HG02798 (cell line): Measurements from ENCODE around the gene ENTPD2.
"Not testable (repeated sequence)": the region's sequence is repeated elsewhere in the genome, so short reads cannot be mapped to it uniquely, and the experiment has no call there.

Experiments used
- ATAC-seq: cut with Tn5 transposase; IDR thresholded peaks from one replicate; pipeline ENCODE4 v1.9.1; 2021; ENCODE audit warnings: mild to moderate bottlenecking; ENCODE audit not compliant: unreplicated experiment, poor library complexity

Gene ENTPD2

DNA sequence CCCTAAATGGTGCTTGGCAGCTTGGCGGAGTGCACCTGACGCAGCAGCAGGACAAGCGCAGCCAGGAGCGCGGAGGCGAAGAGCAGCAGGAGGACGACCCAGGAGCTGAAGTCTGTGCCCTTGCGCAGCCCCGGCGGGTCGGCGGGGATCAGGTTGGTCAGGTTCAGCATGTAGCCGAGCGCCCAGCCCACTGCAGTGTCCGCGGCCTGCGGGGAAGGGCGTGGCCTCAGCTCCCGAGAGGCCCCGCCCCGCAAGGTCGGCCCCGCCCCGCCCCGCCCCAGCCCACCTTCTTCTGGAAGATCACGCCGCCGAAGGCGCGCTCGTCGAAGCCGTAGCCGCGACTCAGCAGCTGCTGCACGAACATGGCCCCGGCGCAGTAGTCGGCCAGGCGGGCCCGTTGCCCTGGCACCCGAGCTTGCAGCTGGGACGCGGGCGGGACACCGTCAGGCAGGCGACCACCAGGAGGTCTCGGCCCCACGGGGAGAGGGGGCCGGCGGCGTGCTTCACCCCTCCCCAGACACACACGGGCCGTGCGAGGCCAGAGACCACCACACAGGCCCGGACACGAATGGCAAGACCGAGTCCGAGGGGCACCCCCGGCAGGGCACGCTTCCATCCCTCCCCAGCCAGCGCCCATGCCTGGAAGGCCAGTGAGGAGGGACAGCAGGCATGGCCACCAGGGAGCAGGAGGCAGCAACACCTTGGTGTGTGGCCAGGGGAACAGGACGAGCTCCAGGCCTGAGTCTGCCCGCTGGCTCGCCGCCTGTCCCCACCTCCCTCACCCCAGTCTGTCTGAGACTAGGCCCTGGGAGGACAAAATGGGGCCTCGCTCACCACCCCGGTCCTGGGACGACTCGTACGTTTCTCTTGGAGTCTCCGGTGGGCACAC lies 5.0 kb downstream of the ENTPD2 start:
- no peak for ATAC-seq

DNA sequence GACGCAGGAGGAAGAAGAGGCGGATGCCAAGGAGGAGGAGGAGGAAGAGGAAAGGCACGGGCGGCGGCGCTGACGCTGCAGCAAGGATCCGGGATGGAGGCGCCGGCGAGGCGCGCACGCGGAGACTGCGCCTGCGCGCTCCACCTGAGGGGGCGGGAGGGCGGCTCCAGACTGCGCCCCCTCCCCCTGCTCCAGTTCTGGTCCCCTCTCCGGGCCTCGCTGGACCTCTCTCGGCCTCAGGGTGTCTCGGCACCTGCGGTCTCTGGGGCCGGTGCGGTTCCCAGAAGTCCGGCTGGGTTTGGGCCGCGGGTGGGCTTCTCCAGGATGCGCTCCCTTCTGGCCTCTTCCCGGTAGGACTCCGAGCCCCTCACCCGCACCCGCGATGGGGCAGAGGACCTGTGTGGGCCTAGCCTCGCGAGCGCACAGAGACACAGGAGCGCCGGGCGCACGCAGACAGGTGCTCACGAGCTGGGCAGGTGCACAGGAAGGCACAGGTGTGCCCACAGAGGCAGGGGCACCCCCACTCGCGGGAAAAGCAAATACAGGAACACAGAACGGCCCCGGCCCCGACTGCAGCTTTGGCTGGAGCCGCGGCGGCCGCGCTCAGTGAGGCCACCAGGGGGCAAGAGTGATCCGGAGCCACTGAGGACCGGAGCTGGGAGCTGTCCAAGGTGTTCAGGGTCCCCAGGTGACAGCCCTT lies 7.6 kb downstream of the ENTPD2 start, which contains the start of gene NPDC1:
Gene NPDC1 (minus strand): TSS at position 90 of the 700 bp plus-strand sequence. CDS start 188 bp downstream, outside the sequence.
- ATAC-seq = peak; percentile 52

DNA sequence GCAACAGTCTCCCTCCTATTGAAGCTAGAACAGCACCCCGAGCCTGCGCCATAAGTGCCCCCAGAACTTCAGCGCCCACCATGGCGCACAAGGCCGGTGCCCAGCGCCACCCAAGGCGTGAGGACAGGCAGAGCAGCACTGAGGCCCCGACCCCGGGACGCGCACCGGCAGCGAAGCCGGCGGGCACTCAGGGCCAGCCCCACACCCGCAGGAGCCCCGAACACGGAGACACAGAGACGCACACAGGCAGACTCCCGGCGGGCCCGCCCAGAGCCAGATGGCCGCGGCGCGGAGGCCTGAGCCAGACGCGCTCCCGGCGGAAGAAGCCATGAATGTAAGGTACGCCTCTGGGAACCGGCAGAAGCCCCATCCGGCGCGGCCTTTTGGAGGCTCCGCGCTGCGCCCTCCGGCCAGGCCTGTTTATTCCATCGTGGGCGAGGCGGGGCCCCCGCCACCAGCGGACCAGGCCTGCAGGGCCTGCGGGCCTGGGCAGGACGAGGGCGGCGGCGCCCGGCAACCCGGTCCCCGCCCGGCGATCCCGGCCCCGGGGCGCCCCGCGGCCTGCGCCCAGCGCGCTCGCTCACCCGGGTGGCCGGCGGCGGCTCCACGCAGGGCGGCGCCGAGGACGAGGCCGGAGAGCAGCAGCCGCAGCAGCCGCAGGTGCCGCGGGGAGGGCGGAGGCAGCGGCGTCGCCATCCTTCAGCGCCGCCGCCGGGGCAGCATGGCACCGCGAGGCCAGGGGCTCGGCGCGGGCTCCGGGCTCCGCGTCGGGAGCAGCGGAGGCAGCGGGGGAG lies 8.4 kb downstream of the ENTPD2 start:
- ATAC-seq = no peak

DNA sequence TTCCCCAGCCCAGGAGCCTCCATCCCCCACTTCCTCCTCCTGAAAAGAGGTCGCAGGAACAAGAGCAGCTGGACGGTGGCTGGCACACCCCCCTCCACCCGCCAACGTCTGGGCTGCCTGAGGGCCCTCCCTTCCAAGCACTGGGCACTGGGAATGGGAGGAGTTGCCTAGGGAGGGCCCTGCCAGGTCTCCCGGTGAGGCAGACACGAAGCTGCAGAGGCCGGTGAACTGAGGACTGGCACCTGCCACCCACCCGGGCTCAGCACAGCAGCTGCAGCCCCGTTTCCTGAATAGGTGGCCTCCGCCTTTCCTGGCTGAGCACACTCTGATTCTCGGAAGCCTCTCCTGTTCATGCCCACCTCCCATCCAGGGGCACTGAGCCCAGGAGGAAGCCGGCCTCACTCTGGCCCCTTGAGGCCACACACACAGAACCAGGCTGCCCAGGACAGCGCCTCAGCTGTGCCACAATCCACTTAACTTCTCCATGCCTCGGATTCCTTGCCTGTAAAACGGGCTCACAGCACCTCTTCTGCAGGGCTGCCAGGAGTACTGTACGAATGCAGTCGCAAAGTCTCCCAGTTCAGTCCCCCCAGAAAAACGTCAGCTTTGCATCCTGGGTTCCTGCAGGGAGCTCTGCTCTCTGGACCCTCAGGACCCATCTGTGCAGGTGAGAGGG lies 9.2 kb downstream of the ENTPD2 start:
- no peak for ATAC-seq

DNA sequence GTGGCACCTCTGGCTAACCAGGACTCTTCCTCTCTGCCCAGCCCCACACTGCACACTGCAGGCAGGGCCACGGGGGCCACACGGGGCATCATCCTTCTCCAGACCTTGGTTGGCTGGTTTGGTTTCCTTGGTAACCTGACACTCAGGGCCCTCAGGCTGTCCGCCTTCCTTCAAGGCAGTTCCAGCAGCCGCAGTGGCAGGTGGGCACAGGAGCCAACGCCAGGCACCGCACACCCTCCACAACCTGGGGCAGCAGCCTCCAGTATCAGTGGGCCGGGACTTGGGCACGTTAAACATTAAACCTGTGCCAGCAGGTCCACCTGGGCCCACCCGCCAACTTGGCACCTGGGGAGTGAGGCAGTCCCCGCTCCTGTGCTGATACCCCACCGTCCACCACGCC lies 9.8 kb downstream of the ENTPD2 start:
- no peak for ATAC-seq

DNA sequence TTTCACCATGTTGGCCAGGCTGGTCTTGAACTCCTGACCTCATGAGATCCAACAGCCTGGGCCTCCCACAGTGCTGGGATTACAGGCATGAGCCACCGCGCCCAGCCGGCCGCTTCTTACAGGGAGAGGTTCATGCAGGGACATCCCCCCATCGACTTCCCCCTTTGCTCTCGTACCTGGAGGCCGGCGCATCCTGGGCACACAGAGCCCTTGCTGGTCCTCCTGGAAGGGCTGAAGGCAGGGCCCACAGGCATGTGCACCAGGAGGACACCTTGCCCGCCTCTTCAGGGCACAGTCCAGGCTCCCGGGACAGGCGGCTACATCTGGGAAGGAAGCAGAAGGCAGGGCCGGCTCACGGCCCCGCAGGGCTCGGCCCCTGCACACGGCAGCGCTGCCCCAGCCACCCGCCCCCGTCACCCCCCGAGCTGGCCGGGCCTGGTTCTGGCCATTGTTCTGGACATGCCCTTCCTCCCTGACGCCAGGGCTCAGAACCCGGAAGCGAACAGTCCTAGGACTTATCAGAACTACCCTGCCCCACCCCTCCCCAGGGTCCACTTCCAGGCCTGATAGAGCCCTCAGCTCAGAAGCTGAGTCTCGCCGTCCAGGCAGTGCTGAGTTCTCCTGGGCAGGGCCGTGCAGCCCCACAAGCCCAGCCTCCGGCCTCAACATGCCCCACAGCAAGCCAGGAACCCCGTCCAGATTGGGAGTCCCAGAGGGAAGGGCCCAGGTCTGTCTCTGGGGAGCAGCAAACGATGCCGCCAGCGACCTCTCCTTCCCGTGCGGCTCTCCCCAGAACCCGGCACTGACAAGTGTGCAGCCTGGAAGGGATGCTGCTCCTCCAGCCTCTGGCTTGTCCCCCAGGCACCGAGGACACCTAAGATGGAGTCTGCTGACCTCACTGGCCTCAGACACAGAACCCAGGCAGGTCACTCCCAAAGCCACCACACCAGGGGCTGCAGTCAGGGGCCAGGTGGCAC lies 10.8 kb downstream of the ENTPD2 start:
- ATAC-seq = no peak

DNA sequence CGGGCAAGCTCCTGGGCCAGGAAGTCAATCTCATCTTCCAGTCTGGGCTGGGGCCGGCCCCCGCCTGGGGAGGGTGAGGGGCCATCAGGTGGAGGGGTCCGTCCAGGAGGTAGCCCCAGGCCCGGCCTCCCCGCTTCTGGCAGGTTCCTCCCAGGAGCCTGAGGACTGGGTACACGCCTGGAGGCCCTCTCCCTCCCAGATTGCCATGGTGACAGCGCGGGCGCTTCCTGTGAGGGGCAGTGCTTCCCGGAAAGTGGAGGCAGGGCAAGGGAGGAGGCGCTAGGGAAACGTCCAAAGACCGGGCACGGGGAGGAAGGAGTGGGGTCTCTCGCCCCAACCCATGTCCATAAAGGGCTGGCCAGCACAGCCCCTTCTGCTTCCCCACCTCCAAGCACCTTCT lies 12.7 kb downstream of the ENTPD2 start:
- no peak for ATAC-seq

DNA sequence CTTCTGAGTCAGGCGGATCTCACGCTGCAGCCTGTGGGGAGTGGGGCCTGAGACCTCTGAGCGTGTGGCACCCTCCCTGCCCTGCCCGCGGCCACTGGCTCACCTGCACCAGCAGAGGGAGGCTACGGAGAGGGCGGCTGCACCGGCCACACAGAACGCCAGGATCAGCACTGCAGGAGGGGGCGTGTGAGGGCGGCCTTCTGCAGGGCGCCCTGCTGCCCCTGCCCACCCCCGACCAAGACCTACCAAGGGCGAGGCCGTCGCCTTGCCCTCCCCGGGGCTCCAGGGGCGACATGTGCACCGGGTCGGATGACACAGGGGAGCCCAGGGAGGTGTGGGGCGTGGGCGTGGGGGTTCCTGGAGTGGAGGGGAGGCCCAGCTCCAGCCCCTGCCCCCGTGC lies 13.3 kb downstream of the ENTPD2 start:
- no peak for ATAC-seq

DNA sequence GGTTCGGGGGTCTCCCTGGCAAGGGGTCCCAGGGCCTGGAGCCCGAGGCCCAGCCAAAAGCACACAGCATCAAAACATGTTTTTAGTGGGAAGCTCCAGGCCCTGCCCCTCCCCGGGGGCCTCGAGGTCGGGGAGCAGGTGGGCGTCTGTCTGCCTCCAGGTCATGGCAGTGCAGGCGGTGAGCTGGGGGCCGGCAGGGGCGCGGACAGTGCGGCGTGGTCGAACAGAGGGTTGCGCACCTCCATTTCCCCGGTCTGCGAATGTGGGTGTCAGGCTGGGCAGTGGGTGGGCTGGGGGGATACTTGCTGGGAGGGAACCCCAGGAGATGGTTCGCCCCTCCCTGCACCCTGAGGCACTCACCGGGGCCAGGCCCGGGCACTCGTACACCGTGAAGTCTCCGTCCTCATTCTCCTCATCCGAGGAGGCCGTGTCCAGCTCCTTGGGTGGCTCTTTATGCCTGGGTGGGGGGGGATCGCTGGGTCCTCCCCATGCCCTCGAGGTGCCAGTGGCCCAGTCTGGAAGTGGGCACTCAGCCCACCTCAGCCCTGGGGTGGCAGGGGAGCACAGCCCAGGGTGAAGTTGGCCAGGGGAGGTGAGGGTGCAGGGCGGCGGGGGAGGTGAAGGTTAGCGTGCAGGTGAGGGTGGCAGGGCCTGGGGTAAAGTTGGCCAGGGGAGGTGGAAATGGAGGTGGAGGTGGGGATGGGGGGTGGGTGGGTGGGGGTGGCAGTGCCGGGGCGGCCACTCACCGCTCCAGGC lies 14.1 kb downstream of the ENTPD2 start:
- no peak for ATAC-seq

DNA sequence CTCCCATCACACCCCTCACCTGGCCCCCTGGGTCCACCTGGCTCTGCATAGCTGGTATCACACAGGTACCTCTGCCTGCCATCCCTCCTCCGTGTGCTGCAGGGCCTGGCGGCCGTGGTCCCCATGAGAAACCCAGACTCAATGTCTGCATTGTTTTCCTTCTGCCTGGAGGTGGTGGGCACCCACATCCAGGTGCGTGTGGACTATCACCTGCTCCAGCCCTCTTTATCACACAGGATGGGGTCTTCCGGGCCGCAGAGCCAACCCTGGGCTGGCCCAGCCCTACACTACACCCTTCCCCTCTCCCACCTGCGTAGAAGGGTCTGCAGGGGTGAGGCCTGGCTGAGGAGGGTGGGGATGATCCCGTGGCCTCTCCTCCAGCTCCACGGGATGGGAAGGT lies 14.9 kb downstream of the ENTPD2 start:
- ATAC-seq = no peak

DNA sequence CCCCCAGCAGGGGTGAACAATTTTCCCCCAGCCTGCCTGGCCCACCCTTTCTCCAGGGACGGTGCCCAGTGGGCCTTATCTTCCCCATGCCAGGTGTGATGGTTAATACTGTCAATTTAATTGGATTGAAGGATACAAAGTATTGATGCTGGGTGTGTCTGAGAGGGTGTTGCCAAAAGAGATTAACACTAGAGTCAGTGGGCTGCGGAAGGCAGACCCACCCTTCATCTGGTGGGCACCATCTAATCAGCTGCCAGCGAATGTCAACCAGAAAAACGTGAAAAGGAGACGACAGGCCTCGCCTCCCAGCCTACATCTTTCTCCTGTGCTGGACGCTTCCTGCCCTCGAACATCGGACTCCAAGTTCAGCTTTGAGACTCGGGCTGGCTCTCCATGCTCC lies 16.4 kb downstream of the ENTPD2 start:
- ATAC-seq = no peak

DNA sequence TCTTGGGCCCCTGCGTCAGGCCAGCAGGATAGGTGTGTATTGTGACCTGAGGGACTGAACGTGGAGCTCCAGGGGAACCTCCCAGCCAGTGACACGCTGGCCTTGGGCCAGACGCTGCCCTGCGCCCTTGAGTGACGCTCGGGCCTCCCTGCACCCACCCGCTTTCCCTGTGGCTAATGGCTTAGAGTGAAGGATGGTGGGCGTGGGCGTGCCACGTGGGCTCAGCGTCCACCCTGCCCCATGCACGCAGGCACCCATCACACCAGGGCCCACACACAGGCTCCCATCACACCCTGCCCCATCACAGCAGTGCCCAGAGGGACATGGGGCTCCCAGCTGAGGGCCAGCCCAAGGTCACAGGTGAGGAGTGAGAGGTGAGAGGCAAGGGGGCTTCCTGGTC lies 16.8 kb downstream of the ENTPD2 start:
- ATAC-seq = no peak

DNA sequence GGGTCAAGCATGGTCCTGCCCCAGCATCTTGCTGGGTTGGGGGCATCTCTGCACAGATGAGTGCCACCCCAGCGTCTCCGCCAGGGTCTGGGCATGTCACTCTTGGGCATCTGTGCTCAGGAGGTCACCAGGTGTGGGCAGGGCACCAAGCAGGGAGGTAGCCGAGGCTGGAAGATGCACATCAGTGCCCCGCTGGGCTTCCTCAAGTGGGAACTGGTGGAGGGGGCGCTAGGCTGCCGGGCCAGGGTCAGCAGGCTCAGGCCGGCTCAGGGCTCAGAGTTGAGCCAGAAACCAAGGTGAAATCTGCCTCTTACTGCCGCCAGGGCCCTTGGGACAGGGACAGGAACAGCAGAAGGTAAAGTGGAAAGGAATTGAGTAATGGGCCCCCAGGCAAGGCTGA lies 17.9 kb downstream of the ENTPD2 start:
- ATAC-seq = no peak

DNA sequence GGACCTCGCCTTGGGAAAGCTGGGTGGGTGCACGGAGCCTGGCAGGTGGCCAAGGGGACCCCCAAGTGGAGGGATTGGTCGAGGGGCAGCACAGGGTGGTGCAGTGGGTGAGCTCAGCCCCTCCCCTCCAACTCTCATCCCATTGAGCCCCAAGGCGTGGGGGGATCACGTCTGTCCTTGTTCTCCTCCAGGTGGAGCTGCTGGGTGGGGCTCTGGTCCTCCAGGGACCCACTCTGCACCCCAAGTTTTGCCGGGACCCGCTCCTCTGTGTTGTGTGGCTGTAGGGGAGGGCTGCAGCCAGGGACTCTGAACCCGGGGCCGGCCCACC lies 18.4 kb downstream of the ENTPD2 start:
- ATAC-seq = no peak

DNA sequence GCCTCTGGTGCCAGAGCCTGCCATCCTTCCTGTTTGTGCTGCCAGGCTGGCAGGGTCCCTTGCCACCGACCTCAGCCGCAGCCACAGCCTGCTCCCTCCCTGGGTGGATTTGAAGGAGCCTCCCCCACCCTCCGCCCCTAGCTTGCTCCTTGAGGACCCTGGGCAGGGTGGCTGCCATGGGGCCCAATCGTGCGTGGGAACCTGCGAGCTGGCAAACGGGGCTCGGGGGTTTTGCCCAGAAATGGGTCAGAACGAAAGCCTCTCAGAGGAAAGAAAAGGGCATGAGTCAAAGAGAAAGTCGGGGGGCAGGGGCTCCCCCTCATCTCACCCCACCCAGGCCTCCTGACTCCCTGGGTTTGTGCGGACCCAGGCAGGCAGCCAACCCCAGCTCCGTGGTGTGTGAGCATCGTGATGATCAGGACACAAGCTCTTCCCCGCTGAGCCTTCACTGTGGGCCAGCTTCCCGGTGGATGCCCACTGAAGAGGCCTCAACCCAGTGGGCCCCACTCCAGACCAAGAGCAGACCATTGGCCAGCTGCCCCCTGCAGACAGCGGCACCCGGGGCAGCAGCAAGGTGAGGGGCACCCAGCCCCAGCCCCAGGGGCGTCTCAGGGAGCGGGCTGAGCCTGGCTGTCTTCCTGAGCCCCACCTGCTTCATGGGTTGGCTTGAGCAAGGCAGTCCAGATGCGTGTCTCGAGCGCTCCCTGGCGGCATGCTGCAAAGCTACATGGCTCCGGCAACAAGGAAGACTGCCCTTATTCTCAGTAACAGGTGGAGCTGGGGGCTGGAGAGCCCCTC lies 19.0 kb downstream of the ENTPD2 start:
- peak; percentile 60 for ATAC-seq

DNA sequence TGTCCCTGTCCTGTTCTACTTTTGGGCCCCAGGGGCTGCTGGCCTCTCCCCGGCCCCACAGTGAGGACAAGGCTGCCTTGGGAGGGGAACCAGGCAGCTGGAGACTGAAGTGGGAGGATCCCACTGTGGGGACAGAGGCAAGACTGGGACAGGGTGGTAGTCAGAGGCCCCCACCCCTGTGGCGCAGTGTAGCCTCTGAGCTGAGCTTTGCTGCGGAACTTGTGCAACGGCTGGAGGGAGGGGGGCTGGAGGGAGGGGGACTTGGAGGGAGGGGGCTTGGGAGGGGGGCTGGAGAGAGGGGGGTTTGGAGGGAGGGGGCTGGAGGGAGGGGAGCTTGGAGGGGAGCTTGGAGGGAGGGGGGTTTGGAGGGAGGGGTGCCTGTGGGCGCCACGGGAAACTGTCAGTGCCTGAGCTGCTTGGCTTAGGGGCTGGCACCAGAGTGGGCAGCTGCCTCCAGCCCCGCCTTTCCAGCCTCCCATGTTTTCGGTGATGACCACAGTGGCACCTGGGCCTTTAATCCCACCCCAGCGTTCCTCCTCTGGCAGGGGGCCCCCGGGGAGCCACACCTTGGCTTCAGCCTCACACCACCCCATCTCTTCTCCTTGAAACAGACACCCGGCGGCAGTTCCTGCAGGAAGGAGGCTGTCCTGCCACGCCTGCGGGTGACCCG lies 19.7 kb downstream of the ENTPD2 start:
- no peak for ATAC-seq

DNA sequence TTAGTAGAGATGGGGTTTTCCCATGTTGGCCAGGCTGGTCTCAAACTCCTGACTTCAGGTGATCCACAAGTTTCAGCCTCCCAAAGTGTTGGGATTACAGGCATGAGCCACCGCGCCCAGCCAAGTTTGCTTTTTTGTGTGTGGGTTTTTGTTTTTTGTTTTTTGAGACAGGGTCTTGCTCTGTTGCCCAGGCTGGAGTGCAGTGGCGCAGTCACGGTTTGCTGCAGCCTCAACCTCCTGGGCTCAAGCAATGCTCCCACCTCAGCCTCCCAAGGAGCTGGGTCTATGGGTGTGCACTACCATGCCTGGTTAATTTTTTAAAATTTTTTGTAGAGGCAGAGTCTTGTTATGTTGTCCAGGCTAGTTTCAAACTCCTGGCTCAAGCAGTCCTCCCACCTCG lies 20.4 kb downstream of the ENTPD2 start:
- not testable (repeated sequence) for ATAC-seq
